Suprapubic skin (tissue), 4 donors: ENCODE measurements around the gene ARHGEF17. TPM values are rescaled to one million over a fixed set of nuclear protein-coding genes. Genes with fewer than 3 reads are reported as not detected.

Experiments
- DNase-seq, 2 donors: peaks; one replicate each; pipeline ENCODE4 v3.0.0-alpha.2; 2019; ENCODE audit warnings: low spot score in 2 of 2
- H3K27ac ChIP-seq: fragments of 200-600 bp; sonication (generic); one replicate; pipeline ENCODE4 v1.5.1; 2019
- H3K27me3 ChIP-seq: fragments of 200-600 bp; sonication (generic); one replicate; pipeline ENCODE4 v1.5.1; 2019
- H3K36me3 ChIP-seq: fragments of 200-600 bp; sonication (generic); one replicate; pipeline ENCODE4 v1.5.1; 2019
- H3K4me1 ChIP-seq: fragments of 200-600 bp; sonication (generic); one replicate; pipeline ENCODE4 v1.5.1; 2019
- H3K4me3 ChIP-seq: fragments of 200-600 bp; sonication (generic); one replicate; pipeline ENCODE4 v1.5.1; 2019; ENCODE audit warnings: mild to moderate bottlenecking
- H3K9me3 ChIP-seq: fragments of 200-600 bp; sonication (generic); one replicate; pipeline ENCODE4 v1.5.1; 2019
- CTCF ChIP-seq, 2 donors: fragments of 200-600 bp in 1 of 2; fragments of 450-650 bp in 1 of 2; sonication (generic) in 1 of 2; IDR thresholded peaks; one replicate each; pipeline ENCODE4 v1.5.1; 2016 to 2019; ENCODE audit warnings: antibody characterized with exemption in 2 of 2, mild to moderate bottlenecking in 1 of 2, moderate library complexity in 1 of 2
- EP300 ChIP-seq: sonication (generic); formaldehyde crosslinking; IDR thresholded peaks from one replicate; pipeline ENCODE4 v1.6.1; 2017; ENCODE audit warnings: antibody characterized with exemption
- POLR2A ChIP-seq, 2 donors: fragments of 450-650 bp; IDR thresholded peaks; one replicate each; pipeline ENCODE4 v1.6.1; 2017; ENCODE audit warnings: antibody characterized with exemption in 2 of 2, mild to moderate bottlenecking in 2 of 2, moderate library complexity in 2 of 2
- POLR2AphosphoS5 ChIP-seq, 3 donors: sonication (generic); formaldehyde crosslinking; IDR thresholded peaks; one replicate each; pipeline ENCODE4 v1.6.1; 2017; ENCODE audit warnings: antibody characterized with exemption in 3 of 3
- WGBS: methylation state at CpG from one replicate; pipeline ENCODE4 v1.1.5; 2018; 5-methylcytosine and 5-hydroxymethylcytosine counted together
- total RNA-seq, 4 donors: library from RNA; depleted of rRNA; stranded (reverse); fragments of >200 nt; gene quantifications; one replicate each; pipeline ENCODE4 v1.1.0, GENCODE V29; 2016

ARHGEF17 gene
- total RNA-seq, 4 donors from 2014 or later = 8.3 to 25.0 (median 9.7) TPM

DNA sequence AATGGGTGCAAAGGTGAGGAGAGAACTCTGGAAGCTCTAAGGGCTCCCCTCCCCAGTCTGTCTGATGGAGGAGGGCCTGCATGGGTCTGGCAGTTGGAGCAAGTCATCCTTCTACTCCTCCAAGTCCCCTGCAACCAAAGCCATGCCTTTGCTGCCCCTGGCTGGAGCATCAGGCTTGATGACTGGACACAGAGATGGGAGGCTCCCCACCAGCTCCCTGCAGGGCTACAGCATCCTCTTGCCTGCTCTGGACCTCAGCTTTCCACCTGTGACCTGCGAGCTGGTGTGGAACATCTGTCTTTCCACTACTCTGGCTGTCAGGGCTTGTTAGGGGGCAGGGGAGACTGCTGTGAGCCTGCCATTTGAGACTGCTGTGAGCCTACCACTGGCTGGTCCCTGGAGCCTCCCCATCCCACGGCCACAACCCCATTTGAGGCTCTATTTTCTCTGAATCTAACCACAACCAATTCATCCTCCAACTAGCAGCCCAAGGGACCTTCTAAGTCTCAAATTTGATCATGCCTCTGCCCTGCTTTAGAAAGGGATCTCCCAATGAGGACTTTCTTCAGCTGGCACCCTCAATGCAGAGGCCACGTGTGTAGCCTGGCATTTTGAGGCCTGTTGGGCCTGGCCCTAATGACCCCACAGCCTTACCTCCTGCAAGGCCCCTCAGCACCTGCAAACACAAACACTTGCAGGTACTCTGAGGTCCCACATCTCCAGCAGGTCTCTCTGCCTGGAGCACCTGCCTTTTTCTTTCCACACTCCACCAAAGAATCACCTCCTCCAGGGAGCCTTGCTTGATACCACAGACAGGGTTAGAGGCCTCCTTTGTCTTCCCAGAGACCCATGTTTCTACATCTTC lies 26.0 kb upstream of the ARHGEF17 start:
- Histone ChIP-seq H3K9me3 (no peaks in the 10 kb centered on the region), H3K27me3 (no peaks in the 10 kb centered on the region), H3K27ac (no peak overlapping the region), H3K36me3 (no peaks in the 10 kb centered on the region), H3K4me3 (no peak overlapping the region), H3K4me1 (peaks cover 4% of the 10 kb centered on the region)
- 92% methylated on average over 3 of the region's 3 CpGs for WGBS
- no peak for DNase-seq
- TF ChIP-seq POLR2A (IDR thresholded peaks at IDR 0.05) (no peak), EP300 (no peak), POLR2AphosphoS5 (IDR thresholded peaks at IDR 0.05) (no peak), CTCF (IDR thresholded peaks at IDR 0.05) (no peak)

GRCh38 chr11:73283276-73284000 lies 24.6 kb upstream of the ARHGEF17 start:
- no peaks in the 10 kb centered on the region for H3K27me3 ChIP-seq
- WGBS = 79% methylated on average over 9 of the region's 10 CpGs
- peaks cover 6% of the 10 kb centered on the region for H3K4me1 ChIP-seq
- TF ChIP-seq POLR2AphosphoS5 (IDR thresholded peaks at IDR 0.05) (no peak), EP300 (no peak), POLR2A (IDR thresholded peaks at IDR 0.05) (no peak), CTCF (IDR thresholded peaks at IDR 0.05) (no peak)
- no peak overlapping the region for H3K27ac ChIP-seq
- no peaks in the 10 kb centered on the region for H3K36me3 ChIP-seq
- no peak overlapping the region for H3K4me3 ChIP-seq
- H3K9me3 ChIP-seq = no peaks in the 10 kb centered on the region
- DNase-seq = no peak

DNA sequence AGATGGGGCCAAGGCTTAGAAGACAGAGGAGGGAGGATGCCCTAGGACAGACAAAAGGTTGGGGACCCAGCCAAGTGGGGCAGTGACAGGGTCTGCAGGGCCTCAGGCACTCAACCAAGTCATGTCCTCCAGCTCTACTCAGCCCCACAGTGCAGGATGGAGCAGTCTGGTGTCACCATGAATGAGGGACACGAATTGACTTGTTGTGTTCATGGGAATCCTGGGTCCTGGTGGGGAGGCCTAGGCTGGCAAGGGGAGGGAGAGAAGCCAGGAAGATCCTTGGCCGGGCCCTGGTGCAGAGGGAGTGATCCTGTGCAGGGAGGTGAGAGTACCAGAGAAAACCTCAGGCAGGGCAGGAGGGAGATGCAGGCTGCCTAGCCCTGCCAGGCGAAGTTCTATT lies 24.0 kb upstream of the ARHGEF17 start:
- Histone ChIP-seq H3K9me3 (no peaks in the 10 kb centered on the region), H3K4me3 (no peak overlapping the region), H3K36me3 (no peaks in the 10 kb centered on the region), H3K27me3 (no peaks in the 10 kb centered on the region), H3K4me1 (peaks cover 12% of the 10 kb centered on the region), H3K27ac (no peak overlapping the region)
- TF ChIP-seq POLR2A (IDR thresholded peaks at IDR 0.05) (no peak), POLR2AphosphoS5 (IDR thresholded peaks at IDR 0.05) (no peak), EP300 (no peak), CTCF (IDR thresholded peaks at IDR 0.05) (no peak)
- DNase-seq = no peak
- WGBS = 78% methylated on average over 3 of the region's 3 CpGs

GRCh38 chr11:73285721-73286120 lies 22.4 kb upstream of the ARHGEF17 start:
- H3K4me1 ChIP-seq = peaks cover 19% of the 10 kb centered on the region
- TF ChIP-seq EP300 (no peak), CTCF (IDR thresholded peaks at IDR 0.05) (no peak), POLR2A (IDR thresholded peaks at IDR 0.05) (no peak), POLR2AphosphoS5 (IDR thresholded peaks at IDR 0.05) (no peak)
- no peaks in the 10 kb centered on the region for H3K9me3 ChIP-seq
- no peak for DNase-seq
- H3K4me3 ChIP-seq = no peak overlapping the region
- 78% methylated on average over 1 of the region's 1 CpG for WGBS
- H3K36me3 ChIP-seq = no peaks in the 10 kb centered on the region
- no peaks in the 10 kb centered on the region for H3K27me3 ChIP-seq
- H3K27ac ChIP-seq = no peak overlapping the region

- H3K27me3 ChIP-seq = no peaks in the 10 kb centered on the region
- no peaks in the 10 kb centered on the region for H3K36me3 ChIP-seq
- 87% methylated on average over 7 of the region's 9 CpGs for WGBS
- no peak for TF ChIP-seq POLR2A (IDR thresholded peaks at IDR 0.05)
- TF ChIP-seq CTCF (IDR thresholded peaks at IDR 0.05) = no peak
- no peak for TF ChIP-seq EP300
- no peak for TF ChIP-seq POLR2AphosphoS5 (IDR thresholded peaks at IDR 0.05)
- H3K9me3 ChIP-seq = no peaks in the 10 kb centered on the region
- H3K4me1 ChIP-seq = peaks cover 19% of the 10 kb centered on the region
- no peak overlapping the region for H3K27ac ChIP-seq
- H3K4me3 ChIP-seq = no peak overlapping the region
- DNase-seq = no peak
Observed at GRCh38 chr11:73286240-73286810, 21.8 kb upstream of the ARHGEF17 start.
